BLaER1 (cell line): ENCODE results near the gene VMAC.
A peak's percentile ranks its signal among the peaks of the same experiment; 100 is the strongest.

ENCODE experiments used
- H3K27ac ChIP-seq: shearing (Covaris generic); formaldehyde crosslinking; 2 replicates; pipeline ENCODE4 v1.8.1; 2022
- H3K27me3 ChIP-seq: shearing (Covaris generic); formaldehyde crosslinking; 2 replicates; pipeline ENCODE4 v1.8.1; 2022
- H3K36me3 ChIP-seq: shearing (Covaris generic); formaldehyde crosslinking; 2 replicates; pipeline ENCODE4 v1.8.1; 2022
- H3K4me1 ChIP-seq: shearing (Covaris generic); formaldehyde crosslinking; 2 replicates; pipeline ENCODE4 v1.8.1; 2022
- H3K4me2 ChIP-seq: shearing (Covaris generic); formaldehyde crosslinking; 2 replicates; pipeline ENCODE4 v1.8.1; 2022
- H3K4me3 ChIP-seq: shearing (Covaris generic); formaldehyde crosslinking; 2 replicates; pipeline ENCODE4 v1.8.1; 2022
- H3K9ac ChIP-seq: shearing (Covaris generic); formaldehyde crosslinking; 2 replicates; pipeline ENCODE4 v1.8.1; 2022
- H3K9me3 ChIP-seq: shearing (Covaris generic); formaldehyde crosslinking; 2 replicates; pipeline ENCODE4 v1.8.1; 2022
- H4K20me1 ChIP-seq: shearing (Covaris generic); formaldehyde crosslinking; 2 replicates; pipeline ENCODE4 v1.8.1; 2022
- Cebpa-rat ChIP-seq: shearing (Covaris generic); IDR thresholded peaks from 2 replicates; pipeline ENCODE4 v1.8.1; 2022

The VMAC gene

GRCh38 chr19:5937550-5937949 lies 32.9 kb downstream of the VMAC start:
- Histone ChIP-seq H3K4me1 (peaks cover 65% of the 10 kb centered on the region), H3K9me3 (no peaks in the 10 kb centered on the region), H3K27ac (peak overlapping the region; percentile 72), H3K9ac (peak overlapping the region; percentile 71), H3K27me3 (no peaks in the 10 kb centered on the region), H4K20me1 (peaks cover 93% of the 10 kb centered on the region), H3K4me3 (peak overlapping the region; percentile 38; the same call in 1 of the 2 replicates), H3K4me2 (peak overlapping the region; percentile 94), H3K36me3 (peaks cover 75% of the 10 kb centered on the region)
- TF ChIP-seq Cebpa-rat: no peak

GRCh38 chr19:5940260-5941208 lies 35.9 kb downstream of the VMAC start:
- H3K9me3 ChIP-seq: no peaks in the 10 kb centered on the region
- H3K4me3 ChIP-seq: no peak overlapping the region
- peaks cover 93% of the 10 kb centered on the region for H4K20me1 ChIP-seq
- peak overlapping the region; percentile 21; the same call in 1 of the 2 replicates for H3K27ac ChIP-seq
- no peak overlapping the region for H3K4me2 ChIP-seq
- TF ChIP-seq Cebpa-rat: no peak
- no peaks in the 10 kb centered on the region for H3K27me3 ChIP-seq
- no peak overlapping the region for H3K9ac ChIP-seq
- H3K4me1 ChIP-seq: peaks cover 78% of the 10 kb centered on the region
- H3K36me3 ChIP-seq: peaks cover 75% of the 10 kb centered on the region

GRCh38 chr19:5941673-5942072 lies 37.0 kb downstream of the VMAC start:
- Histone ChIP-seq H3K36me3 (peaks cover 75% of the 10 kb centered on the region), H4K20me1 (peaks cover 93% of the 10 kb centered on the region)
- TF ChIP-seq Cebpa-rat: no peak

GRCh38 chr19:5943045-5943444 lies 38.4 kb downstream of the VMAC start:
- Histone ChIP-seq H3K4me2 (no peak overlapping the region), H3K4me1 (peaks cover 78% of the 10 kb centered on the region), H4K20me1 (peaks cover 93% of the 10 kb centered on the region)

More at GRCh38 chr19:5941673-5942072, 37.0 kb downstream of the VMAC start:
- Histone ChIP-seq H3K27ac (no peak overlapping the region), H3K4me3 (no peak overlapping the region), H3K27me3 (no peaks in the 10 kb centered on the region), H3K4me1 (peaks cover 78% of the 10 kb centered on the region), H3K9me3 (no peaks in the 10 kb centered on the region), H3K4me2 (no peak overlapping the region), H3K9ac (no peak overlapping the region)

GRCh38 chr19:5943623-5944022 lies 39.0 kb downstream of the VMAC start:
- H3K4me2 ChIP-seq: peak overlapping the region; percentile 22; the same call in 1 of the 2 replicates
- peaks cover 84% of the 10 kb centered on the region for H3K36me3 ChIP-seq
- peaks cover 78% of the 10 kb centered on the region for H3K4me1 ChIP-seq
- no peaks in the 10 kb centered on the region for H3K27me3 ChIP-seq
- TF ChIP-seq Cebpa-rat: no peak
- no peak overlapping the region for H3K9ac ChIP-seq
- no peak overlapping the region for H3K4me3 ChIP-seq
- peaks cover 95% of the 10 kb centered on the region for H4K20me1 ChIP-seq
- H3K9me3 ChIP-seq: no peaks in the 10 kb centered on the region
- H3K27ac ChIP-seq: 0 out of 2 replicates have a peak overlapping the region, but pooled peaks have one; percentile 33

More at GRCh38 chr19:5943045-5943444, 38.4 kb downstream of the VMAC start:
- no peak overlapping the region for H3K4me3 ChIP-seq
- no peak overlapping the region for H3K9ac ChIP-seq
- H3K27ac ChIP-seq: no peak overlapping the region
- H3K9me3 ChIP-seq: no peaks in the 10 kb centered on the region
- no peaks in the 10 kb centered on the region for H3K27me3 ChIP-seq
- no peak for TF ChIP-seq Cebpa-rat
- H3K36me3 ChIP-seq: peaks cover 84% of the 10 kb centered on the region

- H3K4me1 ChIP-seq: peaks cover 93% of the 10 kb centered on the region
- H3K9ac ChIP-seq: no peak overlapping the region
- H3K27me3 ChIP-seq: no peaks in the 10 kb centered on the region
- H3K4me2 ChIP-seq: peak overlapping the region; percentile 92
- H4K20me1 ChIP-seq: peaks cover 100% of the 10 kb centered on the region
- H3K9me3 ChIP-seq: no peaks in the 10 kb centered on the region
- H3K4me3 ChIP-seq: no peak overlapping the region
- peaks cover 60% of the 10 kb centered on the region for H3K36me3 ChIP-seq
- H3K27ac ChIP-seq: peak overlapping the region; percentile 45
- TF ChIP-seq Cebpa-rat: no peak
Observed at GRCh38 chr19:5947435-5947834, 42.8 kb downstream of the VMAC start.

GRCh38 chr19:5948752-5949564 lies 44.3 kb downstream of the VMAC start:
- Histone ChIP-seq H3K9ac (peak overlapping the region; percentile 25; the same call in 1 of the 2 replicates), H3K4me3 (no peak overlapping the region), H3K4me1 (peaks cover 100% of the 10 kb centered on the region), H3K27ac (peak overlapping the region; percentile 57), H4K20me1 (peaks cover 100% of the 10 kb centered on the region), H3K9me3 (no peaks in the 10 kb centered on the region), H3K4me2 (peak overlapping the region; percentile 92), H3K36me3 (peaks cover 45% of the 10 kb centered on the region), H3K27me3 (no peaks in the 10 kb centered on the region)
- no peak for TF ChIP-seq Cebpa-rat

GRCh38 chr19:5949792-5950305 lies 45.2 kb downstream of the VMAC start:
- Histone ChIP-seq H3K4me1 (peaks cover 100% of the 10 kb centered on the region), H4K20me1 (peaks cover 100% of the 10 kb centered on the region), H3K36me3 (peaks cover 37% of the 10 kb centered on the region), H3K4me3 (no peak overlapping the region), H3K27me3 (no peaks in the 10 kb centered on the region), H3K4me2 (peak overlapping the region; percentile 92), H3K9ac (no peak overlapping the region; the same call in 1 of the 2 replicates), H3K27ac (peak overlapping the region; percentile 57), H3K9me3 (no peaks in the 10 kb centered on the region)
- no peak for TF ChIP-seq Cebpa-rat

- Histone ChIP-seq H3K36me3 (peaks cover 28% of the 10 kb centered on the region), H3K4me1 (peaks cover 100% of the 10 kb centered on the region), H3K4me3 (no peak overlapping the region), H3K9me3 (no peaks in the 10 kb centered on the region), H3K4me2 (peak overlapping the region; percentile 92), H4K20me1 (peaks cover 100% of the 10 kb centered on the region), H3K27me3 (no peaks in the 10 kb centered on the region), H3K9ac (peak overlapping the region; percentile 55; the same call in 1 of the 2 replicates), H3K27ac (0 out of 2 replicates have a peak overlapping the region, but pooled peaks have one; percentile 33)
- TF ChIP-seq Cebpa-rat: no peak
Observed at GRCh38 chr19:5950741-5951140, 46.1 kb downstream of the VMAC start.
